K562 (cell line): Measurements from ENCODE around the gene LMCD1. TPM values are rescaled to one million over a fixed set of nuclear protein-coding genes. Genes with fewer than 3 reads are reported as not detected.

Experiments used
- ATF7 ChIP-seq: fragments of 450-650 bp; IDR thresholded peaks from 2 replicates; pipeline ENCODE4 v1.7.1; 2014; ENCODE audit warnings: mild to moderate bottlenecking, moderate library complexity
- BMI1 ChIP-seq: fragments of 150-350 bp; IDR thresholded peaks from 2 replicates; pipeline ENCODE4 v1.6.1; 2014; ENCODE audit warnings: low read length
- DLX4 ChIP-seq: fragments of 250-450 bp; sonication (Bioruptor Pico); IDR thresholded peaks from 2 replicates; pipeline ENCODE4 v1.6.1; 2021; ENCODE audit warnings: mild to moderate bottlenecking
- E2F1 ChIP-seq: sonication (generic); formaldehyde crosslinking; IDR thresholded peaks from 2 replicates; pipeline ENCODE4 v1.8.1; 2023; ENCODE audit warnings: mild to moderate bottlenecking, missing genetic modification reagents, moderate library complexity
- FOS ChIP-seq: IDR thresholded peaks from 3 replicates; pipeline ENCODE4 v1.6.1; 2011; ENCODE audit not compliant: insufficient read length; ENCODE audit errors: extremely low read depth
- HMG20B ChIP-seq: fragments of 250-450 bp; sonication (Bioruptor Pico); IDR thresholded peaks from 2 replicates; pipeline ENCODE4 v1.5.0; 2021; ENCODE audit warnings: mild to moderate bottlenecking
- IRF2 ChIP-seq: sonication (generic); formaldehyde crosslinking; IDR thresholded peaks from 2 replicates; pipeline ENCODE4 v1.8.1; 2022; ENCODE audit warnings: mild to moderate bottlenecking, missing genetic modification reagents
- KAT8 ChIP-seq: fragments of 450-650 bp; IDR thresholded peaks from 2 replicates; pipeline ENCODE4 v1.6.1; 2016; ENCODE audit warnings: low read depth, mild to moderate bottlenecking
- PPARD ChIP-seq: fragments of 250-450 bp; sonication (Bioruptor Pico); IDR thresholded peaks from 2 replicates; pipeline ENCODE4 v1.8.0; 2022; ENCODE audit warnings: inconsistent platforms, mild to moderate bottlenecking, moderate library complexity
- SIX5 ChIP-seq, 2 experiments: IDR thresholded peaks; 2 replicates each; pipeline ENCODE4 v1.6.1; 2011; ENCODE audit warnings: low read length in 2 of 2, borderline replicate concordance in 1 of 2, low read depth in 1 of 2, mild to moderate bottlenecking in 1 of 2, moderate library complexity in 1 of 2; ENCODE audit not compliant: insufficient read depth in 1 of 2
- SP2 ChIP-seq: IDR thresholded peaks from 2 replicates; pipeline ENCODE4 v1.6.1; 2011; ENCODE audit warnings: mild to moderate bottlenecking, low read depth, low read length, moderate library complexity; ENCODE audit not compliant: poor library complexity, severe bottlenecking; ENCODE audit errors: extremely low read depth
- TAF9B ChIP-seq: fragments of 450-650 bp; IDR thresholded peaks from 2 replicates; pipeline ENCODE4 v1.6.1; 2018; ENCODE audit warnings: mild to moderate bottlenecking; ENCODE audit not compliant: partially characterized antibody
- TCF7 ChIP-seq: sonication (generic); IDR thresholded peaks from 2 replicates; pipeline ENCODE4 v1.6.1; 2016; ENCODE audit warnings: antibody characterized with exemption, borderline replicate concordance
- TCF7L2 ChIP-seq: fragments of 150-350 bp; IDR thresholded peaks from 2 replicates; pipeline ENCODE4 v1.6.1; 2016; ENCODE audit warnings: low read depth, mild to moderate bottlenecking, low read length, moderate library complexity
- ZBTB40 ChIP-seq, 2 experiments: fragments of 450-650 bp in 1 of 2; sonication (generic) in 1 of 2; formaldehyde crosslinking in 1 of 2; IDR thresholded peaks; 2 replicates each; pipeline versions ENCODE4 v1.7.1 to v1.9.0; 2016 to 2022; ENCODE audit warnings: inconsistent platforms in 1 of 2, mild to moderate bottlenecking in 1 of 2, missing genetic modification reagents in 1 of 2
- ZBTB7A ChIP-seq: IDR thresholded peaks from 2 replicates; pipeline ENCODE4 v1.6.1; 2011; ENCODE audit warnings: low read depth, mild to moderate bottlenecking, low read length, moderate library complexity, borderline replicate concordance; ENCODE audit not compliant: control insufficient read depth
- ZNF699 ChIP-seq: fragments of 250-450 bp; sonication (Bioruptor Pico); IDR thresholded peaks from 2 replicates; pipeline ENCODE4 v1.8.0; 2021; ENCODE audit warnings: mild to moderate bottlenecking, moderate library complexity; ENCODE audit not compliant: insufficient replicate concordance
- polyA plus RNA-seq, 8 experiments: library from polyadenylated mRNA; depleted of rRNA in 4 of 8; stranded (reverse) in 5 of 8; unstranded in 3 of 8; fragments of >200 nt; fragmentation: Nextera tagmentation in 2 of 8; fragmentation: Illumina TruSeq in 1 of 8; extraction: Ambion mirVana in 2 of 8; extraction: Trizol in 1 of 8; gene quantifications; 2 replicates each; pipeline versions ENCODE4 v1.2.1 to v1.2.3, GENCODE V29; 2011 to 2014; ENCODE audit warnings: inconsistent platforms in 1 of 8, missing spikeins in 1 of 8
- total RNA-seq, 7 experiments: library from RNA; depleted of rRNA in 6 of 7; stranded (reverse); fragments of >200 nt in 6 of 7; fragmentation: Illumina TruSeq in 2 of 7; extraction: Trizol in 2 of 7; gene quantifications; 2 replicates each; pipeline versions ENCODE4 v1.2.1 to v1.2.3, GENCODE V29; 2011 to 2021; ENCODE audit warnings: low replicate concordance in 1 of 7

The LMCD1 gene
- total and polyA plus RNA-seq, 9 of the 15 experiments (the other 6 are each of a cell fraction or from before 2014, with no cell fraction given), result 0.60 TPM; not detected in 8

GRCh38 chr3:8622873-8623691 lies 121.5 kb downstream of the LMCD1 start (continued):
- TF ChIP-seq ZBTB40 (IDR thresholded peaks at IDR 0.05), result no peak
- no peak for TF ChIP-seq ZBTB40 (CRISPR knock-in tag; IDR thresholded peaks at IDR 0.05)
- TF ChIP-seq IRF2, result no peak
- TF ChIP-seq ZBTB7A, result no peak
- no peak for TF ChIP-seq TCF7
- TF ChIP-seq FOS, result no peak
- no peak for TF ChIP-seq KAT8
- no peak for TF ChIP-seq TAF9B
- no peak for TF ChIP-seq SP2
- no peak for TF ChIP-seq BMI1
- TF ChIP-seq DLX4, result no peak
- TF ChIP-seq SIX5 (IDR thresholded peaks at IDR 0.05; ENCODE audit: borderline replicate concordance in 1 of 2, insufficient read depth in 1 of 2, low read depth in 1 of 2, low read length in 2 of 2), result no peak
- no peak for TF ChIP-seq PPARD (CRISPR knock-in tag)
- TF ChIP-seq HMG20B (CRISPR knock-in tag), result no peak
- no peak for TF ChIP-seq ZNF699
- TF ChIP-seq TCF7L2, result no peak
- no peak for TF ChIP-seq E2F1 (CRISPR knock-in tag)
- 0 out of 2 replicates have a peak, but pooled peaks have one; percentile 18 for TF ChIP-seq ATF7
